Activated naive CD8-positive, alpha-beta T cell treated with anti-CD3 and anti-CD28 coated beads, Interleukin-2, amount 50 U/mL, for 24 hours (primary cell): Measurements from ENCODE around the gene WDR4.
"Not testable (repeated sequence)": the region's sequence is repeated elsewhere in the genome, so short reads cannot be mapped to it uniquely, and the experiment has no call there.

ENCODE experiments used
- ATAC-seq: fragments of 150-1000 bp; cut with Tn5 transposase; one replicate; pipeline ENCODE4 v1.10.0; 2021
- DNase-seq: peaks from one replicate; pipeline ENCODE4 v3.0.0; 2021
- H3K27ac Mint-ChIP-seq: one replicate; pipeline ENCODE4 v1.8.0; 2021; ENCODE audit warnings: mild to moderate bottlenecking, mixed read lengths
- H3K27me3 Mint-ChIP-seq: one replicate; pipeline ENCODE4 v1.8.0; 2021; ENCODE audit warnings: mixed read lengths
- H3K36me3 Mint-ChIP-seq: one replicate; pipeline ENCODE4 v1.8.0; 2021; ENCODE audit warnings: low read depth, mixed read lengths
- H3K4me1 Mint-ChIP-seq: one replicate; pipeline ENCODE4 v1.8.0; 2021; ENCODE audit warnings: mixed read lengths
- H3K4me3 Mint-ChIP-seq: one replicate; pipeline ENCODE4 v1.8.0; 2021; ENCODE audit warnings: mild to moderate bottlenecking, moderate library complexity, mixed read lengths
- H3K9me3 Mint-ChIP-seq: one replicate; pipeline ENCODE4 v1.8.0; 2021; ENCODE audit warnings: mixed read lengths

The WDR4 gene

GRCh38 chr21:42900446-42900845 lies 21.1 kb upstream of the WDR4 start:
- DNase-seq (no peak), ATAC-seq (no peak)
- Mint-ChIP-seq H3K36me3 (peaks cover 40% of the 10 kb centered on the region), H3K4me3 (no peak overlapping the region), H3K27me3 (no peaks in the 10 kb centered on the region), H3K27ac (no peak overlapping the region), H3K9me3 (no peaks in the 10 kb centered on the region), H3K4me1 (peaks cover 6% of the 10 kb centered on the region)

GRCh38 chr21:42892931-42893755 lies 13.8 kb upstream of the WDR4 start, which contains the start of gene NDUFV3:
Gene NDUFV3 (plus strand): TSS chr21:42893309. CDS start chr21:42893334, 25 bp downstream.
- Mint-ChIP-seq H3K27me3 (no peaks in the 10 kb centered on the region), H3K4me3 (peak within 1 kb of the TSS; percentile 88), H3K27ac (peak within 1 kb of the TSS; percentile 88), H3K36me3 (peaks cover 14% of the 10 kb centered on the region), H3K9me3 (no peaks in the 10 kb centered on the region), H3K4me1 (peaks cover 17% of the 10 kb centered on the region)
- DNase-seq (peak; percentile 100), ATAC-seq (peak; percentile 98)

- H3K36me3 Mint-ChIP-seq: peaks cover 11% of the 10 kb centered on the region
- peak overlapping the region; percentile 82 for H3K4me3 Mint-ChIP-seq
- H3K9me3 Mint-ChIP-seq: no peaks in the 10 kb centered on the region
- ATAC-seq: peak; percentile 17
- no peaks in the 10 kb centered on the region for H3K27me3 Mint-ChIP-seq
- H3K4me1 Mint-ChIP-seq: peaks cover 14% of the 10 kb centered on the region
- H3K27ac Mint-ChIP-seq: peak overlapping the region; percentile 88
- no peak for DNase-seq
Measured at GRCh38 chr21:42892582-42892930, 13.2 kb upstream of the WDR4 start.

- H3K27ac Mint-ChIP-seq: no peak overlapping the region
- no peaks in the 10 kb centered on the region for H3K36me3 Mint-ChIP-seq
- H3K9me3 Mint-ChIP-seq: no peaks in the 10 kb centered on the region
- no peaks in the 10 kb centered on the region for H3K27me3 Mint-ChIP-seq
- DNase-seq (no peak), ATAC-seq (no peak)
- H3K4me3 Mint-ChIP-seq: no peak overlapping the region
- H3K4me1 Mint-ChIP-seq: peaks cover 2% of the 10 kb centered on the region
Measured at GRCh38 chr21:42887326-42887725, 8.0 kb upstream of the WDR4 start.

- ATAC-seq (no peak), DNase-seq (no peak)
- H3K27me3 Mint-ChIP-seq: peaks cover 4% of the 10 kb centered on the region
- H3K4me1 Mint-ChIP-seq: peaks cover 23% of the 10 kb centered on the region
- H3K27ac Mint-ChIP-seq: no peak overlapping the region
- H3K36me3 Mint-ChIP-seq: peaks cover 11% of the 10 kb centered on the region
- no peak overlapping the region for H3K4me3 Mint-ChIP-seq
- no peaks in the 10 kb centered on the region for H3K9me3 Mint-ChIP-seq
Measured at GRCh38 chr21:42883921-42884320, 4.6 kb upstream of the WDR4 start.

GRCh38 chr21:42880352-42880751 lies 1.0 kb upstream of the WDR4 start:
- H3K27ac Mint-ChIP-seq: peak overlapping the region; percentile 97
- peaks cover 46% of the 10 kb centered on the region for H3K4me1 Mint-ChIP-seq
- ATAC-seq: no peak
- peaks cover 4% of the 10 kb centered on the region for H3K27me3 Mint-ChIP-seq
- DNase-seq: no peak
- H3K9me3 Mint-ChIP-seq: no peaks in the 10 kb centered on the region
- peaks cover 33% of the 10 kb centered on the region for H3K36me3 Mint-ChIP-seq
- peak overlapping the region; percentile 99 for H3K4me3 Mint-ChIP-seq

GRCh38 chr21:42878678-42878992 lies 704 bp downstream of the WDR4 start:
- Mint-ChIP-seq H3K4me3 (peak overlapping the region; percentile 99), H3K9me3 (no peaks in the 10 kb centered on the region), H3K36me3 (peaks cover 43% of the 10 kb centered on the region), H3K27ac (peak overlapping the region; percentile 97), H3K4me1 (peaks cover 49% of the 10 kb centered on the region), H3K27me3 (peaks cover 4% of the 10 kb centered on the region)
- DNase-seq (no peak), ATAC-seq (no peak)

GRCh38 chr21:42875811-42876210 lies 3.5 kb downstream of the WDR4 start:
- not testable (repeated sequence) for H3K27me3 Mint-ChIP-seq, DNase-seq, H3K4me3 Mint-ChIP-seq, H3K27ac Mint-ChIP-seq, H3K9me3 Mint-ChIP-seq, ATAC-seq
- Mint-ChIP-seq H3K4me1 (peaks cover 43% of the 10 kb centered on the region), H3K36me3 (peaks cover 57% of the 10 kb centered on the region)

GRCh38 chr21:42873096-42873495 lies 6.2 kb downstream of the WDR4 start:
- ATAC-seq: peak; percentile 20
- no peak overlapping the region for H3K27ac Mint-ChIP-seq

GRCh38 chr21:42868196-42868595 lies 11.1 kb downstream of the WDR4 start:
- H3K4me1 Mint-ChIP-seq: peaks cover 11% of the 10 kb centered on the region
- H3K36me3 Mint-ChIP-seq: peaks cover 69% of the 10 kb centered on the region

More at GRCh38 chr21:42873096-42873495, 6.2 kb downstream of the WDR4 start:
- Mint-ChIP-seq H3K4me3 (no peak overlapping the region), H3K36me3 (peaks cover 66% of the 10 kb centered on the region), H3K27me3 (no peaks in the 10 kb centered on the region), H3K4me1 (peaks cover 23% of the 10 kb centered on the region), H3K9me3 (no peaks in the 10 kb centered on the region)
- DNase-seq: no peak

GRCh38 chr21:42865776-42866160 lies 13.6 kb downstream of the WDR4 start:
- no peak for DNase-seq
- H3K4me3 Mint-ChIP-seq: no peak overlapping the region
- H3K27me3 Mint-ChIP-seq: no peaks in the 10 kb centered on the region
- peaks cover 62% of the 10 kb centered on the region for H3K36me3 Mint-ChIP-seq
- peaks cover 10% of the 10 kb centered on the region for H3K4me1 Mint-ChIP-seq
- no peak for ATAC-seq
- peak overlapping the region; percentile 46 for H3K27ac Mint-ChIP-seq
- H3K9me3 Mint-ChIP-seq: no peaks in the 10 kb centered on the region

More at GRCh38 chr21:42868196-42868595, 11.1 kb downstream of the WDR4 start:
- Mint-ChIP-seq H3K9me3 (no peaks in the 10 kb centered on the region), H3K27me3 (no peaks in the 10 kb centered on the region), H3K4me3 (no peak overlapping the region), H3K27ac (no peak overlapping the region)
- ATAC-seq: no peak
- no peak for DNase-seq

- DNase-seq (no peak), ATAC-seq (peak; percentile 22)
- Mint-ChIP-seq H3K9me3 (no peaks in the 10 kb centered on the region), H3K27me3 (no peaks in the 10 kb centered on the region), H3K4me1 (peaks cover 10% of the 10 kb centered on the region), H3K27ac (peak overlapping the region; percentile 18), H3K36me3 (peaks cover 61% of the 10 kb centered on the region), H3K4me3 (peak overlapping the region; percentile 11)
Measured at GRCh38 chr21:42864815-42865775, 14.2 kb downstream of the WDR4 start.

- H3K4me1 Mint-ChIP-seq: peaks cover 10% of the 10 kb centered on the region
- no peak overlapping the region for H3K27ac Mint-ChIP-seq
- ATAC-seq (no peak), DNase-seq (no peak)
- H3K9me3 Mint-ChIP-seq: no peaks in the 10 kb centered on the region
- no peaks in the 10 kb centered on the region for H3K27me3 Mint-ChIP-seq
- no peak overlapping the region for H3K4me3 Mint-ChIP-seq
- peaks cover 53% of the 10 kb centered on the region for H3K36me3 Mint-ChIP-seq
Measured at GRCh38 chr21:42864286-42864685, 15.1 kb downstream of the WDR4 start.

GRCh38 chr21:42863504-42863870 lies 15.9 kb downstream of the WDR4 start:
- Mint-ChIP-seq H3K27ac (no peak overlapping the region), H3K36me3 (peaks cover 53% of the 10 kb centered on the region), H3K27me3 (no peaks in the 10 kb centered on the region), H3K4me3 (no peak overlapping the region), H3K4me1 (peaks cover 11% of the 10 kb centered on the region), H3K9me3 (no peaks in the 10 kb centered on the region)
- DNase-seq (no peak), ATAC-seq (no peak)
